Activated B cell treated with CpG ODN at 0.5 μM for 24 hours (primary cell): ENCODE measurements around the gene HEPACAM. TPM values are rescaled to one million over a fixed set of nuclear protein-coding genes. Genes with fewer than 3 reads are reported as not detected.

Source experiments
- ATAC-seq: fragments of 200-7000 bp; cut with Tn5 transposase; one replicate; pipeline ENCODE4 v1.10.0; 2021; ENCODE audit warnings: low read depth, mild to moderate bottlenecking, moderate library complexity
- CTCF ChIA-PET: fragments of 350-600 bp; sonication (Branson Sonifier 250); formaldehyde crosslinking; loops from one replicate; lab custom pipeline; 2021; ENCODE audit warnings: antibody characterized with exemption; lab: Charles Lee
- POLR2A ChIA-PET: fragments of 350-600 bp; sonication (Branson Sonifier 250); formaldehyde crosslinking; loops from one replicate; lab custom pipeline; 2021; ENCODE audit warnings: antibody characterized with exemption; lab: Charles Lee
- DNase-seq: peaks from one replicate; pipeline ENCODE4 v3.0.0; 2022
- H3K27ac Mint-ChIP-seq: one replicate; pipeline ENCODE4 v1.8.0; 2020; ENCODE audit warnings: mixed read lengths
- H3K27me3 Mint-ChIP-seq: one replicate; pipeline ENCODE4 v1.8.0; 2021; ENCODE audit warnings: mixed read lengths
- H3K36me3 Mint-ChIP-seq: one replicate; pipeline ENCODE4 v1.8.0; 2021; ENCODE audit warnings: low read depth, mixed read lengths
- H3K4me1 Mint-ChIP-seq: one replicate; pipeline ENCODE4 v1.8.0; 2021; ENCODE audit warnings: mixed read lengths
- H3K4me3 Mint-ChIP-seq: one replicate; pipeline ENCODE4 v1.8.0; 2020; ENCODE audit warnings: mild to moderate bottlenecking, mixed read lengths
- H3K9me3 Mint-ChIP-seq: one replicate; pipeline ENCODE4 v1.8.0; 2020; ENCODE audit warnings: mixed read lengths
- intact Hi-C: fragments of 100-400 bp; cut with micrococcal nuclease; formaldehyde crosslinking; loops from one replicate; pipeline ENCODE4 v1.15.1; 2024
- total RNA-seq: library from RNA; stranded (reverse); gene quantifications from 2 replicates; pipeline ENCODE4 v1.2.3, GENCODE V29; 2022
- TF ChIP-seq, protein P1 (sequence below): fragments of 200-600 bp; IDR thresholded peaks from one replicate; pipeline ENCODE4 v1.8.0; 2022; ENCODE audit warnings: antibody characterized with exemption, mild to moderate bottlenecking

The HEPACAM gene
- total RNA-seq, 1 donor from 2014 or later, result not detected

DNA sequence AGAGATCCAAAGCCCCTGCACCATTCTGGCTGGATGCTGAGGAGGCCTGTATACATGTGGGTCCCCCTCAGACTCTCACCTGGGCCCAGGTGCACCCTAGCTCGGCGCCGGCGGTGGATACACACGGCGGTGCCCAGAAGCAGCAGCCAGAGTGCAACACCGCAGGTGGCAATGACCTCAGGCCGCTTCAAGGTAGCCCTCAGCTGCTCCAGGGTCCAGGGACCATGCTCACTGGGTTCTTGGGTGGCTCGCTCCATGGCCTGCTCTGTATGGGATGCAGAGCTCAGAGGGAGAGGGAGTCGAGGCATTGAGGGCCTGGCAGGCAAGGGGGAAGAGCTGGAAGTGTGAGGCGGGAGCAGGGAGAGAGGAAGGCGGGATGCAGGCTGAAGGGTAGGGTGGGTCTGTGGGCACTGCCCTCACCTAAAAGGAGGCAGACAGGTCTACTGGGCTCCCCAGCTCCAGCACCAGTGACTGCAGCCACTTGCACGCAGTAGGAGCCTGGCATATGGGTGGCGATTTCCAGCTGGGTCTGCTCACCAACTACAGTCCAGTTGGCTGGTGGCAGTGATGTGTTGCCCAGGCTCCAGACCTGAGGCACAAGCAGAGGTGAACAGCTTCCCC, 42.0 kb downstream of the HEPACAM start:
- Mint-ChIP-seq H3K4me1 (no peaks in the 10 kb centered on the region), H3K27me3 (peaks cover 11% of the 10 kb centered on the region), H3K36me3 (no peaks in the 10 kb centered on the region), H3K9me3 (no peaks in the 10 kb centered on the region), H3K27ac (no peak overlapping the region), H3K4me3 (no peak overlapping the region)
- ATAC-seq, result no peak
- intact Hi-C loops, result no loop called here
- ChIA-PET CTCF (no interaction called here), POLR2A (no interaction called here)
- TF ChIP-seq, protein P1, sequence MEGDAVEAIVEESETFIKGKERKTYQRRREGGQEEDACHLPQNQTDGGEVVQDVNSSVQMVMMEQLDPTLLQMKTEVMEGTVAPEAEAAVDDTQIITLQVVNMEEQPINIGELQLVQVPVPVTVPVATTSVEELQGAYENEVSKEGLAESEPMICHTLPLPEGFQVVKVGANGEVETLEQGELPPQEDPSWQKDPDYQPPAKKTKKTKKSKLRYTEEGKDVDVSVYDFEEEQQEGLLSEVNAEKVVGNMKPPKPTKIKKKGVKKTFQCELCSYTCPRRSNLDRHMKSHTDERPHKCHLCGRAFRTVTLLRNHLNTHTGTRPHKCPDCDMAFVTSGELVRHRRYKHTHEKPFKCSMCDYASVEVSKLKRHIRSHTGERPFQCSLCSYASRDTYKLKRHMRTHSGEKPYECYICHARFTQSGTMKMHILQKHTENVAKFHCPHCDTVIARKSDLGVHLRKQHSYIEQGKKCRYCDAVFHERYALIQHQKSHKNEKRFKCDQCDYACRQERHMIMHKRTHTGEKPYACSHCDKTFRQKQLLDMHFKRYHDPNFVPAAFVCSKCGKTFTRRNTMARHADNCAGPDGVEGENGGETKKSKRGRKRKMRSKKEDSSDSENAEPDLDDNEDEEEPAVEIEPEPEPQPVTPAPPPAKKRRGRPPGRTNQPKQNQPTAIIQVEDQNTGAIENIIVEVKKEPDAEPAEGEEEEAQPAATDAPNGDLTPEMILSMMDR, result no peak
- DNase-seq, result no peak

GRCh38 chr11:124892750-124893454, 42.9 kb downstream of the HEPACAM start:
- H3K4me3 Mint-ChIP-seq, result no peak overlapping the region
- ATAC-seq (no peak), DNase-seq (no peak)
- POLR2A ChIA-PET, result no interaction called here
- CTCF ChIA-PET, result no interaction called here
- H3K9me3 Mint-ChIP-seq, result no peaks in the 10 kb centered on the region
- H3K27ac Mint-ChIP-seq, result no peak overlapping the region
- TF ChIP-seq, protein P1, result no peak
- H3K36me3 Mint-ChIP-seq, result no peaks in the 10 kb centered on the region
- intact Hi-C loops, result no loop called here
- H3K4me1 Mint-ChIP-seq, result no peaks in the 10 kb centered on the region
- H3K27me3 Mint-ChIP-seq, result peaks cover 8% of the 10 kb centered on the region

- Mint-ChIP-seq H3K27ac (no peak overlapping the region), H3K4me1 (no peaks in the 10 kb centered on the region), H3K9me3 (no peaks in the 10 kb centered on the region), H3K4me3 (no peak overlapping the region), H3K36me3 (no peaks in the 10 kb centered on the region), H3K27me3 (peaks cover 8% of the 10 kb centered on the region)
- DNase-seq (no peak), ATAC-seq (no peak)
- intact Hi-C loops, result no loop called here
- POLR2A ChIA-PET, result no interaction called here
- TF ChIP-seq, protein P1, result no peak
- CTCF ChIA-PET, result no interaction called here
Measured at GRCh38 chr11:124892146-124892545, 43.7 kb downstream of the HEPACAM start.

DNA sequence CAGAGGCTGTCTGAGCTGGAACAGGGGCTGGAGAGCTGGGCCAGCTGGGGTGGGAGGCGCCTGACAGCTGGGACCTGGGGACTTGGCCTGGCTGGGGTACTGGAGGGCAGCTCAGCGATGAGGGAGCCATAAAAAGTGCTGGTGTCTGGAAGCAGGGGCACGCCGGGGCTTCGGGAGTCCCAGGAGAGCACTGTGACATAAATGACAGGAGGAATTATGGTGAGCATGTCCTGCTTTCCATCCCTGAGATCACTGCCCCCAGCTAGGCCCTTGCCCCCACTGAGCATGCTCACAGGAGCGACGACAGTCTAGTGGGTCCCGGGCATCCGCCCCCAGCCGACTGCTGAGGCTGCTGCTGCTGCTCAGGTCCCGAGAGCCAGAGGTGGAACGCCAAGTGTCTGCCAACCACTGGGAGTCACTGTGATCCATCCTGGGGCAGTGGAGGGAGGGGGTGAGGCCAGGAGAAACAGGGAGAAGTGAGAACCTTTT, 44.4 kb downstream of the HEPACAM start:
- no peaks in the 10 kb centered on the region for H3K9me3 Mint-ChIP-seq
- H3K36me3 Mint-ChIP-seq, result no peaks in the 10 kb centered on the region
- H3K4me3 Mint-ChIP-seq, result no peak overlapping the region
- POLR2A ChIA-PET, result no interaction called here
- CTCF ChIA-PET, result no interaction called here
- intact Hi-C loops, result no loop called here
- no peak overlapping the region for H3K27ac Mint-ChIP-seq
- DNase-seq (no peak), ATAC-seq (no peak)
- peaks cover 6% of the 10 kb centered on the region for H3K27me3 Mint-ChIP-seq
- TF ChIP-seq, protein P1, result no peak
- H3K4me1 Mint-ChIP-seq, result no peaks in the 10 kb centered on the region

- Mint-ChIP-seq H3K9me3 (no peaks in the 10 kb centered on the region), H3K4me3 (no peak overlapping the region), H3K27ac (no peak overlapping the region), H3K36me3 (no peaks in the 10 kb centered on the region), H3K4me1 (no peaks in the 10 kb centered on the region), H3K27me3 (peaks cover 7% of the 10 kb centered on the region)
- TF ChIP-seq, protein P1, result no peak
- ChIA-PET POLR2A (no interaction called here), CTCF (no interaction called here)
- ATAC-seq (no peak), DNase-seq (no peak)
- intact Hi-C loops, result no loop called here
Measured at GRCh38 chr11:124890683-124891372, 45.0 kb downstream of the HEPACAM start.
